Motor neuron (in vitro differentiated cells): Measurements from ENCODE around the gene ENHO. TPM values are rescaled to one million over a fixed set of nuclear protein-coding genes. Genes with fewer than 3 reads are reported as not detected.

ENCODE experiments used
- total RNA-seq, 8 experiments: library from RNA; unstranded; fragments of 300-600 nt; gene quantifications; 2 replicates each; pipeline versions ENCODE4 v1.2.3 to v1.2.4, GENCODE V29; 2022

ENHO gene
- total RNA-seq, 8 experiments from 2014 or later = 3.9 to 25.4 (median 18.8) TPM

Other genes starting within 250 kb of the ENHO start
- 1 to 10 TPM in 5 of 8 experiments, under 1 TPM in 3; 0.36 to 6.3 (median 2.1) TPM for gene KIF24, start 193.7 kb downstream of the ENHO start, total RNA-seq
- gene NUDT2, start 193.4 kb downstream of the ENHO start, total RNA-seq = 10 to 100 TPM; 20.5 to 43.7 (median 30.5) TPM
- gene MYORG, start 146.1 kb downstream of the ENHO start, total RNA-seq = 10 to 100 TPM in 1 of 8 experiments, 1 to 10 TPM in 5, under 1 TPM in 2; 0.31 to 11.4 (median 2.4) TPM
- 10 to 100 TPM in 6 of 8 experiments, 1 to 10 TPM in 2; 7.5 to 55.6 (median 41.0) TPM for gene FAM219A, start 64.4 kb downstream of the ENHO start, total RNA-seq
- 10 to 100 TPM in 1 of 8 experiments, 1 to 10 TPM in 6, under 1 TPM in 1; 0.61 to 11.5 (median 2.4) TPM for gene DNAI1, start 64.2 kb downstream of the ENHO start, total RNA-seq
- 10 to 100 TPM in 5 of 8 experiments, under 1 TPM in 3; 0.35 to 72.4 (median 25.6) TPM for gene CNTFR, start 66.7 kb upstream of the ENHO start, total RNA-seq
- 10 to 100 TPM; 17.4 to 64.0 (median 24.0) TPM for gene RPP25L, start 89.1 kb upstream of the ENHO start, total RNA-seq
- gene DCTN3, start 97.5 kb upstream of the ENHO start, total RNA-seq = 100 to 1,000 TPM in 5 of 8 experiments, 10 to 100 TPM in 3; 67.7 to 217 (median 176) TPM
- under 1 TPM in 4 of 8 experiments, not detected in 4; 0.05 to 0.71 (median 0.16) TPM for gene ARID3C, start 106.1 kb upstream of the ENHO start, total RNA-seq
- gene SIGMAR1, start 114.8 kb upstream of the ENHO start, total RNA-seq = 100 to 1,000 TPM in 1 of 8 experiments, 10 to 100 TPM in 7; 22.7 to 123 (median 41.2) TPM
- gene GALT, start 123.7 kb upstream of the ENHO start, total RNA-seq = 10 to 100 TPM; 25.4 to 59.7 (median 34.1) TPM
- gene IL11RA, start 129.2 kb upstream of the ENHO start, total RNA-seq = 10 to 100 TPM in 7 of 8 experiments, 1 to 10 TPM in 1; 6.7 to 20.7 (median 12.7) TPM
- gene CCL27, start 139.7 kb upstream of the ENHO start, total RNA-seq = 1 to 10 TPM in 3 of 8 experiments, not detected in 5; 1.7 to 2.0 (median 1.8) TPM
- gene CCL19, start 168.3 kb upstream of the ENHO start, total RNA-seq = under 1 TPM in 1 of 8 experiments, not detected in 7; 0.38 TPM
- gene CCL21, start 187.1 kb upstream of the ENHO start, total RNA-seq = 1 to 10 TPM in 1 of 8 experiments, under 1 TPM in 2, not detected in 5; 0.22 to 1.3 (median 0.76) TPM